ENCODE data around the gene TIMM13.

Gene TIMM13

GRCh38 chr19:2431318-2432055 lies 4.1 kb upstream of the TIMM13 start:
- H3K27me3 ChIP-seq (ENCODE audit: insufficient read depth, poor library complexity, severe bottlenecking), result no peaks in the 10 kb centered on the region
- H3K27ac ChIP-seq (replicated peaks), result no peak overlapping the region
- no peak for DNase-seq (ENCODE audit: low read depth in 1 of 2, low spot score in 1 of 2)
- TF ChIP-seq POLR2AphosphoS5 (IDR thresholded peaks at IDR 0.05; ENCODE audit: low read depth), result no peak
- no peak for TF ChIP-seq SPI1 (IDR thresholded peaks at IDR 0.05; ENCODE audit: borderline replicate concordance, low read depth)
- TF ChIP-seq GABPA (IDR thresholded peaks at IDR 0.05; ENCODE audit: low read depth), result no peak
- no peak for TF ChIP-seq REST (IDR thresholded peaks at IDR 0.05; ENCODE audit: insufficient replicate concordance, low read depth)
- TF ChIP-seq CTCF (IDR thresholded peaks at IDR 0.05; ENCODE audit: insufficient read depth, low read length), result no peak
- no peak overlapping the region for H3K4me3 ChIP-seq (replicated peaks; ENCODE audit: insufficient read depth, low read length)

DNA sequence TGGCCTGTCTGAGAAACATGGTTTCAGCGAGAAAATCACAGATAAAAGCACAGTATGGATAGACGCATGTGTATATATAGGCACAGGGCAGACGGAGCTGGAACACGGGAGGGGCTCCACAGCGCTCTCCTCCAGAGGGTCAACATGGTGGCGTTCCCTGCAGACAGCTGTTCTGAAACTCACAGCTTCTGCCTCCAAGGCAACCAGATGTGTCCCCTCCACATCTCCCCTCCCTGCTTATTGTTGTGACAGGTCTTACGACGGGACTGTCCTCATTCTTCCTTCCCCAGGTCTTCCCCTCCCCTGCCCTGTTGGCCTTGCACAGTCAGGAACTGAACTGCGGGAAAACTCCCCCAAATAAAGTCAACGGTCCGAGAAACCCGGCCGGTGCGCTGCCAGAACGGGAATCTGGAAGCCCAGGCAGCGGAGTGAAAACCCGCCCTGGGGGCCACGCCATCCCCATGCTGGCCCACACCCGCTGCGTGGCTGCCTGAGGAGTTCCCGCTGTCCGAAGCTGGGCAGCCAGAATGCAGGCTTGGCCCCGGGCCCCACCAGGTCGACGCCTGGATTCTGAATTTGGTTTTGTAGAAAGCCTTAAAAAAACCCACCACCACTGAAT lies 2.6 kb upstream of the TIMM13 start:
- H3K4me3 ChIP-seq (replicated peaks; ENCODE audit: insufficient read depth, low read length), result no peak overlapping the region
- DNase-seq (ENCODE audit: low read depth in 1 of 2, low spot score in 1 of 2), result no peak
- H3K27me3 ChIP-seq (ENCODE audit: insufficient read depth, poor library complexity, severe bottlenecking), result no peaks in the 10 kb centered on the region
- no peak overlapping the region for H3K27ac ChIP-seq (replicated peaks)
- TF ChIP-seq REST (IDR thresholded peaks at IDR 0.05; ENCODE audit: insufficient replicate concordance, low read depth) (no peak), CTCF (IDR thresholded peaks at IDR 0.05; ENCODE audit: insufficient read depth, low read length) (no peak), POLR2AphosphoS5 (IDR thresholded peaks at IDR 0.05; ENCODE audit: low read depth) (no peak), SPI1 (IDR thresholded peaks at IDR 0.05; ENCODE audit: borderline replicate concordance, low read depth) (no peak), GABPA (IDR thresholded peaks at IDR 0.05; ENCODE audit: low read depth) (no peak)

DNA sequence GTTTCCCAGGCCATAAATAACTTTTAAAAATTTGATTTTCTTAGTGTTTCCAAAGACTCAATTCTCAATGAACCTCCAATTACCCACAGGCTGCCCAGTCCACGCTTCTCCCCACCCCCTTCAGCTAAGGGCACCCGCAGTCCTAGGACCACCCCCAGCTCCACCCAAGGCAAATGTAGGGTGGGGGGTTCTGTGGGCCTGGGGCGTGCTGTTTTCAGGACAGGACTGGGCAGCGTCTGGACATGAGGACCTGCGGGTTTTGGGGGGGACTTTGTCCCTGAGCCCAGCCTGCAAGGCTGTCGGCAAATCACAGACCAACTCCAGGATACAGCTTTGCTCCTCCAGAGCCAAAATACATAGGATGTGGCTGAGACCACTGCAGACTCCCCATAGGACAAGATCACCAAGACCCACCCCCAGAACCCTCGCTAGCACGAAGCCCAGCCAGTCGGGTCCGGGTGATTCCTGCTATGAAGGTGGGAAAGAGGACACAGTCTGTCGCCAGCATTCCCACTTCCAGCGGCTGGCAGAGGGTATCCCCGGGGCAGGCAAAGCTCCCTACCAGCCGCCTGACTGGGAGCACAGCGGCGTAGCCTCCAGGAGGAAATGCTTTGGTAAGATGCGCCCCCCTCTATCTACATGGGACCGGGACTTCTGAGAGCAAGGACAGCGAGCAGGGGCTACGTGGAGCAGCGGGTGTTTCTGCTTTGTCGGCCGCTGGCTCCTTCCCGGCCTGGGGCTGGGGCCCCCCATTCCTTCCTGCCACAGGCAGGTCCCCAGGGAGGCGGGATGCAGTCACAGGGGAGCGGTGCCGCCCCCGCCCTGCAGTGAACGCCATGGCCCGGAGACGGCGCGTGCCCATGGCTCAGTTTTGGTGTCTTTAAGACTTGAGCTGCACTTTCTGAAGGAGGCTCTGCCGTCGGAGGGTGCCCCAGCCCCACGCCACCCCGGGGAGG lies 1.6 kb upstream of the TIMM13 start:
- Histone ChIP-seq H3K27ac (replicated peaks) (no peak overlapping the region; the same call in 1 of the 2 replicates), H3K27me3 (ENCODE audit: insufficient read depth, poor library complexity, severe bottlenecking) (no peaks in the 10 kb centered on the region), H3K4me3 (replicated peaks; ENCODE audit: insufficient read depth, low read length) (no peak overlapping the region)
- no peak for DNase-seq (ENCODE audit: low read depth in 1 of 2, low spot score in 1 of 2)
- no peak for TF ChIP-seq POLR2AphosphoS5 (IDR thresholded peaks at IDR 0.05; ENCODE audit: low read depth)
- no peak for TF ChIP-seq SPI1 (IDR thresholded peaks at IDR 0.05; ENCODE audit: borderline replicate concordance, low read depth)
- TF ChIP-seq CTCF (IDR thresholded peaks at IDR 0.05; ENCODE audit: insufficient read depth, low read length), result no peak
- TF ChIP-seq GABPA (IDR thresholded peaks at IDR 0.05; ENCODE audit: low read depth), result no peak
- no peak for TF ChIP-seq REST (IDR thresholded peaks at IDR 0.05; ENCODE audit: insufficient replicate concordance, low read depth)
